ENCODE data around the gene HOXA1.

DNA sequence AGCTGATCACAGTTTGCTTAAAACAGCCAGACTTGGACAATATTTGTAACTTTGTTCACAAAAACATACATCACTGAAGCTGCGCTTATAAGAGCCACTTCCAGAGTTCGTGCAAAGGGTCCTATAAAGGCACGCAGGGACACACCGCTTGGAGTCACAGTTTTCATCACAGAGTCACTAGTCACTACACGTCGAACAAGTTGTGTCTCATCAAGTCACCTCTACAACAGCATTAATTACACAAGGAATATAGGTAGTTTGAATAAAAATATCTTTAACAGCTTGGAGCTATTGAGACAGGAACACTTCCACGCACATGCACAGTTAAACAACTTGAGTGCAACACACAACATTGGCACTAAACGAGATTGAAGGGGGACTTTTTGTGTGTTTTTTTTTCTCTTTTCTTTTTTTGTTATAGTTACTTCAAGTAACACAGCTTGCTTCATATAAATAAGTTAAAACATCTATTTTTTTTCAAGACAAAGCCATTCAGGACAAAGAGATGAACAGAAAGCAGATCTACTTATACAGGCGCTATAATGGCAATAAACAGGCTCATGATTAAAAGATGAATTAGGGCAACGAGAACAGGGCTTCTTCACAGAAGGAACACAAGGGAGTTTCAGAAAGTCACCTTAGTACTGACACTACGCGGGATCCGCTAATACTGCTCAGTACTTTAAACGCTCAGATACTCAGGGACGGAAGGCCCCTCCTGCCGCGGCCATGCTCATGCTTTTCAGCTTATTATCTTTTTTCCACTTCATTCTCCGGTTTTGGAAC is 45.5 kb upstream of the HOXA1 start:
- no peak for TF ChIP-seq CTCF (IDR thresholded peaks at IDR 0.05)
- TF ChIP-seq ZFX (IDR thresholded peaks at IDR 0.05; ENCODE audit: borderline replicate concordance) = no peak
